Transverse colon (tissue), 4 donors: ENCODE measurements around the gene RBM42. TPM values are rescaled to one million over a fixed set of nuclear protein-coding genes. Genes with fewer than 3 reads are reported as not detected.

ENCODE experiments used
- DNase-seq: peaks from one replicate; pipeline ENCODE4 v3.0.0-alpha.2; 2019
- H3K27ac ChIP-seq, 4 donors: fragments of 200-600 bp; sonication (generic); 2 replicates each; pipeline ENCODE4 v1.5.1; 2016 to 2018; ENCODE audit warnings: inconsistent platforms in 4 of 4
- H3K27me3 ChIP-seq: fragments of 200-600 bp; sonication (generic); 2 replicates; pipeline ENCODE4 v1.5.1; 2017; ENCODE audit warnings: inconsistent platforms
- H3K36me3 ChIP-seq, 4 donors: fragments of 200-600 bp; sonication (generic); 2 replicates each; pipeline ENCODE4 v1.5.1; 2017 to 2019; ENCODE audit warnings: inconsistent platforms in 4 of 4
- H3K4me1 ChIP-seq, 4 donors: fragments of 200-600 bp; sonication (generic); 2 replicates each; pipeline ENCODE4 v1.5.1; 2017 to 2020; ENCODE audit warnings: inconsistent platforms in 4 of 4
- H3K4me3 ChIP-seq, 4 donors: fragments of 200-600 bp; sonication (generic); 1 replicate in 1 of 4; 2 replicates in 3 of 4; pipeline versions ENCODE4 v1.5.1 to v1.6.1; 2017 to 2019; ENCODE audit warnings: inconsistent platforms in 4 of 4
- H3K9me3 ChIP-seq, 2 donors: fragments of 200-600 bp; sonication (generic); 2 replicates each; pipeline ENCODE4 v1.5.1; 2017 to 2019; ENCODE audit warnings: inconsistent platforms in 2 of 2
- EP300 ChIP-seq: sonication (generic); formaldehyde crosslinking; IDR thresholded peaks from one replicate; pipeline ENCODE4 v1.6.1; 2017; ENCODE audit warnings: antibody characterized with exemption, low read depth
- POLR2A ChIP-seq: fragments of 450-650 bp; IDR thresholded peaks from one replicate; pipeline ENCODE4 v1.6.1; 2016; ENCODE audit warnings: antibody characterized with exemption, mild to moderate bottlenecking, moderate library complexity
- POLR2AphosphoS5 ChIP-seq, 3 donors: sonication (generic); formaldehyde crosslinking; IDR thresholded peaks; one replicate each; pipeline ENCODE4 v1.6.1; 2016; ENCODE audit warnings: antibody characterized with exemption in 3 of 3
- WGBS, 2 donors: methylation state at CpG; one replicate each; pipeline ENCODE4 v1.1.5; 2018; ENCODE audit warnings: low coverage in 1 of 2; 5-methylcytosine and 5-hydroxymethylcytosine counted together
- in situ Hi-C, 4 donors: fragments of 200-750 bp; cut with MboI; loops; one replicate each; pipeline versions ENCODE4 v1.15.0 to v1.15.1; 2017; ENCODE audit warnings: low sequenced_read_pairs in 3 of 4, low pct_ligation_motif_present in 1 of 4, low pct_unique_long_range_greater_than_20kb in 1 of 4
- intact Hi-C: fragments of 100-400 bp; cut with DNase I; formaldehyde crosslinking; loops from one replicate; pipeline ENCODE4 v1.15.1; 2023; ENCODE audit warnings: low total_unique reads
- total RNA-seq, 4 donors: library from RNA; depleted of rRNA; stranded (reverse); fragments of >200 nt; gene quantifications; one replicate each; pipeline ENCODE4 v1.1.0, GENCODE V29; 2016
- TF ChIP-seq, protein P1 (sequence below), 5 experiments: fragments of 200-600 bp in 3 of 5; fragments of 450-650 bp in 2 of 5; sonication (generic) in 3 of 5; IDR thresholded peaks; 1 replicate in 2 of 5; 2 replicates in 3 of 5; pipeline ENCODE4 v1.5.1; 2016 to 2017; ENCODE audit warnings: antibody characterized with exemption in 5 of 5, inconsistent platforms in 3 of 5, mild to moderate bottlenecking in 2 of 5, moderate library complexity in 1 of 5

RBM42 gene
- total RNA-seq, 4 donors from 2014 or later = 53.1 to 107 (median 62.5) TPM

DNA sequence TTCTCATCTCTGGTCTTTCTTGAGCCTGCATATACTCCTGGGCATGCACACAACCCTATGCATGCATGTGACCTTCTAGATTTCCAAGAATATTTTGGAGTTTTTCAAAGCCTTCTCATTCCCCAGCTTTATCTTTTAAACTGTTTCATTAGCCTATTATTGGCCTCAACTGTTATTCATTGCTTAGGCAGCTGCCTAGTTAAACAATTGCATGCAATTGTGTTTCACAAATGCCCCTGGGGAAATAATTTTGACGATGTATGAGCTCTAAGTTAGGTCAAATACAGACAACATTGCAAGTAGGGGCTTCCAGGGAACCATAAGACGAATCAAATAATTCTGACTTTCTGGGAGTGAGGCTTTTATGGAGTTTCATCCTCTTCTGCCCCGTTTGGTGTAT lies 35.1 kb downstream of the RBM42 start:
- Histone ChIP-seq H3K4me3 (no peak overlapping the region), H3K27me3 (no peaks in the 10 kb centered on the region), H3K4me1 (no peaks in the 10 kb centered on the region), H3K9me3 (no peaks in the 10 kb centered on the region), H3K36me3 (peaks cover 0 to 45% (median 14%) of the 10 kb centered on the region in 4 donors), H3K27ac (no peak overlapping the region)
- no peak for DNase-seq
- TF ChIP-seq, protein P1, sequence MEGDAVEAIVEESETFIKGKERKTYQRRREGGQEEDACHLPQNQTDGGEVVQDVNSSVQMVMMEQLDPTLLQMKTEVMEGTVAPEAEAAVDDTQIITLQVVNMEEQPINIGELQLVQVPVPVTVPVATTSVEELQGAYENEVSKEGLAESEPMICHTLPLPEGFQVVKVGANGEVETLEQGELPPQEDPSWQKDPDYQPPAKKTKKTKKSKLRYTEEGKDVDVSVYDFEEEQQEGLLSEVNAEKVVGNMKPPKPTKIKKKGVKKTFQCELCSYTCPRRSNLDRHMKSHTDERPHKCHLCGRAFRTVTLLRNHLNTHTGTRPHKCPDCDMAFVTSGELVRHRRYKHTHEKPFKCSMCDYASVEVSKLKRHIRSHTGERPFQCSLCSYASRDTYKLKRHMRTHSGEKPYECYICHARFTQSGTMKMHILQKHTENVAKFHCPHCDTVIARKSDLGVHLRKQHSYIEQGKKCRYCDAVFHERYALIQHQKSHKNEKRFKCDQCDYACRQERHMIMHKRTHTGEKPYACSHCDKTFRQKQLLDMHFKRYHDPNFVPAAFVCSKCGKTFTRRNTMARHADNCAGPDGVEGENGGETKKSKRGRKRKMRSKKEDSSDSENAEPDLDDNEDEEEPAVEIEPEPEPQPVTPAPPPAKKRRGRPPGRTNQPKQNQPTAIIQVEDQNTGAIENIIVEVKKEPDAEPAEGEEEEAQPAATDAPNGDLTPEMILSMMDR (IDR thresholded peaks at IDR 0.05) = no peak
- TF ChIP-seq EP300 = no peak
- TF ChIP-seq POLR2AphosphoS5 (IDR thresholded peaks at IDR 0.05) = no peak
- no peak for TF ChIP-seq POLR2A
- intact Hi-C loops = no loop called here
- in situ Hi-C loops = no loop called here
- WGBS, 2 donors = 86 to 88% methylated on average over 3 of the region's 3 CpGs

DNA sequence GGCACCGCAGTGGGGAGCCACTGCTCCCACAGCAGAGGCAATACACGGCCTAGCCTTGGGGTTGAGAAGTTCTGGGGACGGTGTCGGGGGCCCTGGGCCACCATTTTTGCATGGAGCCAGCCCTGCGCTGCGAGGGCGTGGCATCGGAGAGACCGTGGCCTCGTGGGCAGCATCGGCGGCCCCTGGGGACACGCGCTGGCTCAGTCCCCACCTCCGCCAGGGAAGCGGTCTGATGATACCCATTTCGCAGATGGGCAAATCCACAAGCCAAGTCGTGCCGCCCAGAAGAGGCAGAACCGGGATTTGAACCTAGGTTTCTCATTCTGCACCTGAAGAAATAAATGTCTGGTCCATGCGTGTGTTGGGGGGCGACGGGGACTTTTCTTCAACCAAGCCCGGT lies 36.3 kb downstream of the RBM42 start:
- Histone ChIP-seq H3K27me3 (no peaks in the 10 kb centered on the region), H3K36me3 (peaks cover 0 to 33% (median 11%) of the 10 kb centered on the region in 4 donors), H3K27ac (no peak overlapping the region), H3K4me3 (no peak overlapping the region), H3K4me1 (peaks cover 0 to 6% (median 0%) of the 10 kb centered on the region in 4 donors), H3K9me3 (no peaks in the 10 kb centered on the region)
- in situ Hi-C loops = no loop called here
- WGBS, 2 donors = 93 to 100% methylated on average over 1 to 23 of the region's 24 CpGs
- DNase-seq = no peak
- intact Hi-C loops = no loop called here
- no peak for TF ChIP-seq POLR2AphosphoS5 (IDR thresholded peaks at IDR 0.05)
- TF ChIP-seq, protein P1 (IDR thresholded peaks at IDR 0.05) = no peak
- TF ChIP-seq EP300 = no peak
- no peak for TF ChIP-seq POLR2A

DNA sequence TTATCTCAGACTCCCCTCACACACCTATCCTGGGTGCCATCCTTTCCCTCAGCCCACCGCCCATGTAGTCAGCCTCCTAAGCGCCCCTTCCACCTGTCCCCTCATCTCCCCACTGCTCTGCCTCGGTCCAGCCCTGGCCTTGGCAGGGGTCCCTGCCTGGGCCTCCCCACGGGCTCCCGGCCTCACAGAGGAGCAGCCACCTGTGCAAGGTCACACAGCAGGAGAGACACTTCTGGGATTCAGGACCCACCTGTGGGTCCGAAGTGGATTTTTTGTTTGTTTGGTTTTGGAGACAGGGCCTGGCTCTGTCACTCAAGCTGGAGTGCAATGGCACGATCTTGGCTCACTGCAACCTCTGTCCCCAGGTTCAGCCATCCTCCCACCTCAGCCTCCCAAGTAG lies 36.8 kb downstream of the RBM42 start:
- no peaks in the 10 kb centered on the region for H3K9me3 ChIP-seq
- H3K4me3 ChIP-seq = no peak overlapping the region
- WGBS, 2 donors = 80 to 84% methylated on average over 1 to 6 of the region's 7 CpGs
- TF ChIP-seq, protein P1 (IDR thresholded peaks at IDR 0.05) = no peak
- TF ChIP-seq EP300 = no peak
- no peak for TF ChIP-seq POLR2A
- no peak for TF ChIP-seq POLR2AphosphoS5 (IDR thresholded peaks at IDR 0.05)
- no peaks in the 10 kb centered on the region for H3K27me3 ChIP-seq
- peaks cover 0 to 6% (median 0%) of the 10 kb centered on the region in 4 donors for H3K4me1 ChIP-seq
- peaks cover 0 to 29% (median 9%) of the 10 kb centered on the region in 4 donors for H3K36me3 ChIP-seq
- no peak overlapping the region for H3K27ac ChIP-seq
- in situ Hi-C loops = no loop called here
- intact Hi-C loops = no loop called here
- no peak for DNase-seq

DNA sequence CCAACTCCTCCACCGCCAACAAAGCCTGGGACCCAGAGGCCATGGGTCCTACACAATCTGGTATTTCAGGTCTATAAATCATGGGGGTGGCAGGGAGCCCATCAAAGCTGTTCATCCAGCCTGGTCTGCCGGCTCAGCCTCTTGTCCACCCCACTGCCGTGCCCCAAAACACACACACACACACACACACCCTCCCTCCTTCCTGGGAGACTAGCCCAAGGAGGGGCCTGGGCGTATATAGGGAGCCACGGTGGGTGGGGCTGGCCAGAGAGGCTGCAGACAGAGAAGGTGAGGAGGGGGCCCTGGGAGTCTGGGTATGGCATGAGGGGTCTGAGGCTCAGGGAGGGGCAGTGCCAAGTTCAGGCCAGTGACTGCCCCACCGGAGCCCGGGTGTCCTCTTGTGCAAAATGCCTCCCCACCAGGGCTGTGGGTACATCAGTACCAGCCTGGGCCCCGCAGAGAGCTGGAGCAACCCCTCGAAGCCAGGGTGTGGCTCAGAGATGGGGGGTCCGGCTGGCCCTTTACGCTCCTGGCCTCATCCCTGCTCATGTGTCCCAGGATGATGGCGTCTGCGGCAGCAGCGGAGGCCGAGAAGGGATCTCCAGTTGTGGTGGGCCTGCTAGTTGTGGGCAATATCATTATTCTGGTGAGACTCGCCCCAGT lies 37.5 kb downstream of the RBM42 start, which contains the start of gene UPK1A:
TSS of gene UPK1A (plus strand) at position 267 of the 663 bp plus-strand sequence. CDS start at position 563, 296 bp downstream.
- WGBS, 2 donors = 62% methylated on average over 16 of the region's 16 CpGs; no CpG with 5 or more reads in 1 of the 2 donors
- TF ChIP-seq EP300 (no peak), POLR2A (no peak), POLR2AphosphoS5 (IDR thresholded peaks at IDR 0.05) (no peak)
- TF ChIP-seq, protein P1 (IDR thresholded peaks at IDR 0.05) = no peak
- Histone ChIP-seq H3K36me3 (peaks cover 0 to 22% (median 6%) of the 10 kb centered on the region in 4 donors), H3K27me3 (no peaks in the 10 kb centered on the region), H3K27ac (no peak within 1 kb of the TSS), H3K4me1 (peaks cover 0 to 6% (median 0%) of the 10 kb centered on the region in 4 donors), H3K9me3 (no peaks in the 10 kb centered on the region), H3K4me3 (no peak within 1 kb of the TSS)
- in situ Hi-C loops (no loop called here), intact Hi-C loops (no loop called here)
- no peak for DNase-seq
